SKM-1 (cell line): Measurements from ENCODE around the gene BEST1.

Source experiments
- DNase-seq: peaks from one replicate; lab custom pipeline; 2025; ENCODE audit not compliant: unreplicated experiment; lab: John Stamatoyannopoulos, UW

The BEST1 gene

GRCh38 chr11:62012832-62013461 lies 62.8 kb downstream of the BEST1 start:
- no peak for DNase-seq
